ENCODE measurements around the gene ITPR1. TPM values are rescaled to one million over a fixed set of nuclear protein-coding genes. Genes with fewer than 3 reads are reported as not detected.

The ITPR1 gene
- total RNA-seq, 3 donors from 2014 or later: 59.0 to 92.3 (median 88.9) TPM

DNA sequence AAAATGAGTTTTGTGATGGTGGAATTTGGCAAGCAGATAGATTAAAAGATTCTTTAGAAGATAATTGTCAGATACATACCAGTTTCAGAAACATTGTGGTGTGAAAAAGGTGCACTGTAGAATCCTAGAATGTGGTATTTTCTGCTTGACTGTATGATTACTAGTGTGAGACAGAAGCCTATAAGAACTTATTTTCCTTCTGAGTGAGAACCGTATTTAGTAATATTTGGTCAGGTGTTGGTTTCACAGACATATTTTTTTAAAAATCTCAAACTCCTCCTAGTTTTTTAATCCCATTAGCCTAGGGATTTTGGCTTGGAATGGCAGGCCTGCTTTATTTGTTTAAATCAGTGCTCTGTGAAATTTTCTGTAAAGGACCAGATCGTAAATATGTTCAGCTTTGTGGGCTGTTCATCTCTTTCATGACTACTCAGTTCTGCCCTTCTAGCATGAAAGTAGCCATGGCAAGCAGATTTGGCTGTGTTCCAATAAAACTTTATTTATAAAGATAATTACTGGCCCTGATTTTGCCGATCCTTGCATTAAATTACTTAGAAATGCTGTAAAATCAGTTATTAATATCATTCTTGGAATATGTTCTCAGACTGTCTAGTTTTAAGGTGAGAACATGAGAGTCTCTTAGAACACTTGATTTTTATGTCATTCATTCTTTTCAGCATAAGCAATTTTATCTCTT lies 205.1 kb downstream of the ITPR1 start:
- ATAC-seq: no peak
- no peaks in the 10 kb centered on the region for H3K27me3 Mint-ChIP-seq (ENCODE audit: low read depth)
- peaks cover 50% of the 10 kb centered on the region for H3K36me3 Mint-ChIP-seq (ENCODE audit: insufficient read depth)
- DNase-seq: no peak
- H3K9me3 Mint-ChIP-seq: no peaks in the 10 kb centered on the region
- no peaks in the 10 kb centered on the region for H3K4me1 Mint-ChIP-seq (ENCODE audit: low read depth)
- no peak overlapping the region for H3K4me3 Mint-ChIP-seq

DNA sequence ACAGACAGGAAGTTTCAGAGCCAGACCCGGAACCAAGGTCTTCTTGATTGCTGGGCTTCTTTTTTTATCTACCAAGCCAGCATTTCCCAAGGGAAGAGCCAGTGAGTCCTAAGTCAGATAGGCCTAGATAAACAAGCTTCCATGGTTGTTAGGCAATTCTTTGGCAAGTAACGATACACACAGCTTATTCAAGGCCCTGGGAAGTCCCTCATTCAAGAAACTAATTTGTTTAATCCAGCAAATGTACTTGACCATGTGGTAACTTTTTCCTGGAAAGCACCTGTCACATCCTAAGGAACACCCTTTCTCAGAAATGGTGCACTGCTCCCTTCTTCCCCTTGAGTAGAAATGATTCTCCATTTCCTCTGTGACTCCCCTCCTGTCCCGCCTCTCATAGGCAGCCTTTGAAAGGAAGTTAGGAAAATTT lies 209.9 kb downstream of the ITPR1 start:
- Mint-ChIP-seq H3K36me3 (ENCODE audit: insufficient read depth) (peaks cover 56% of the 10 kb centered on the region), H3K27me3 (ENCODE audit: low read depth) (no peaks in the 10 kb centered on the region), H3K9me3 (no peaks in the 10 kb centered on the region), H3K4me3 (no peak overlapping the region), H3K4me1 (ENCODE audit: low read depth) (no peaks in the 10 kb centered on the region)
- DNase-seq: no peak
- no peak for ATAC-seq

DNA sequence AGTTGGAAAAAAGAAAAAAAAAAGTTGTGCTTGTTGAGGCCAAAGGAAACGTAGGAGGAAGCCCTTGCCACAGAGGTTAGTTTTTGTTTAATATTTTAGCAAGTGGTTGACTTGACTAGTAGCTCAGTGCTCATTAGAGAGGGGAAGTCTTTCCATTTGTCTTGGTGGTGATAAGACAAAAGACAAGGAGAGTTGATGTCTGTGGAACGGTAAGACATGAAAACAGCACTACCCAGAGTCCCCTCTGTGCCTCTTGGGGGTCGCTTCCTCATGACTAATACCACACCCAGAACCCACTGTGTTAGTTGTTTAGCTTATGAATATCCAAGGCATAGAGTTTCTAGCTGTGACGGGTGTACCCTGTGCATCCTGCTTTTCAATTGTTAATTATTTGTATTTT lies 211.4 kb downstream of the ITPR1 start:
- Mint-ChIP-seq H3K4me3 (no peak overlapping the region), H3K27me3 (ENCODE audit: low read depth) (no peaks in the 10 kb centered on the region), H3K9me3 (no peaks in the 10 kb centered on the region), H3K36me3 (ENCODE audit: insufficient read depth) (peaks cover 53% of the 10 kb centered on the region), H3K4me1 (ENCODE audit: low read depth) (no peaks in the 10 kb centered on the region)
- DNase-seq (no peak), ATAC-seq (no peak)

DNA sequence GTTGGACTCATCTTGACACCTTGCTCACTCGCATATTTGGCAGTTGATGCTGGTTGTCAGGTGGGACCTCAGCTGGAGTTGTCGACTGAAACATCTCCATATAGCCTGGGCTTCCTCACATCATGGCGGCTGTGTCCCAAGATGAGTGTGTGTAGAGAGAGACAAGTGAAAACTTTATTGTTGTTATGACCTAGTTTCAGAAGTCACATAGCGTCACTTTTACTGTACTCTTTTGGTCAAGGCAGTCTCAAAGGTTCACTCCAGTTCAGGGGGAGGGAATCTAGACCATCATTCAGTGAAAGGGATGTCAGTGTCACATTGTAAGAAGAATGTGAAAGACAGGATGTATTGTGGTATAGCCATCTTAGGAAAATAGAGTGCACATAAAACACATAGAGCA lies 214.2 kb downstream of the ITPR1 start:
- H3K36me3 Mint-ChIP-seq (ENCODE audit: insufficient read depth): peaks cover 50% of the 10 kb centered on the region
- H3K27me3 Mint-ChIP-seq (ENCODE audit: low read depth): no peaks in the 10 kb centered on the region

DNA sequence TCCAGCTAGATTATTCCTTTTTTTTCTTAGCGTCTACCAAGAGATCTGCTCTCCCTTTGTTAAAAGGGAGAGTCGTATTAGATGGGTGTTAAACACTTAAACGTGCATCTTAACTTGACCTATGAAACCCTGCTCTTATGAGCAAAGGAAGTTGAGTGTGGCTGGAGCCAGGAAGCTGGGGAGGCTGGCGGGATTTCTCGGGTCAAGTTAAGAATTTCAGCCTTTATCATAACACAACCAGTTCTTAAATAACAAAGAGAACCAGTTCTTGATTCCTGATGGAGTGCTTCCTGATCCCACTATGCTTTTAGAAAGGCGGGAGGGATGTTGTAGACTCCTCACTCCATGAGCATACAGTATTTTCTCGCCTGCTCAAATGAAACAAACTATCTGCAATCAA lies 215.1 kb downstream of the ITPR1 start:
- Mint-ChIP-seq H3K36me3 (ENCODE audit: insufficient read depth) (peaks cover 47% of the 10 kb centered on the region), H3K27me3 (ENCODE audit: low read depth) (no peaks in the 10 kb centered on the region), H3K4me3 (no peak overlapping the region), H3K4me1 (ENCODE audit: low read depth) (no peaks in the 10 kb centered on the region), H3K9me3 (no peaks in the 10 kb centered on the region)
- ATAC-seq (no peak), DNase-seq (no peak)

More for the DNA sequence above, 214.2 kb downstream of the ITPR1 start:
- no peaks in the 10 kb centered on the region for H3K4me1 Mint-ChIP-seq (ENCODE audit: low read depth)
- no peak overlapping the region for H3K4me3 Mint-ChIP-seq
- DNase-seq (no peak), ATAC-seq (no peak)
- no peaks in the 10 kb centered on the region for H3K9me3 Mint-ChIP-seq

DNA sequence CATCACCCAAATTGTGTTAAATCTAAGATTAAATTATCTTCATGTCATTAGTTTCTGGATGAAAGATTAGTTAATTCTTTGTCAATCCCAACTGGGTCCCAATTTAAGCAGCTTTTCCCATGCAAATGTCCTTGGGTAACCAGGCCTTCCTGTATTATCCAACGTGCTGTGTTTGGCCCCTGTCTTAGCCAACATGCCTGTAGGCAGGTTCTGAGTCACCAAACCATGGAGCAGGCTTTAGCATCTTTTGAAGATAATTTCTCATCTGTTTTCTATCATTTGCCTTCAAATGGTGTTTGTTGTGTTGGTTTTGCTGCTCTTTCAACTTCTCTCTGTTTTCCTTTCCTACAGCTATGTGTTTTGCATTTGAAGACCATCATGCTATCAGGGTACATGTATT lies 216.2 kb downstream of the ITPR1 start:
- H3K36me3 Mint-ChIP-seq (ENCODE audit: insufficient read depth): peaks cover 50% of the 10 kb centered on the region
- no peaks in the 10 kb centered on the region for H3K4me1 Mint-ChIP-seq (ENCODE audit: low read depth)
- no peaks in the 10 kb centered on the region for H3K9me3 Mint-ChIP-seq

DNA sequence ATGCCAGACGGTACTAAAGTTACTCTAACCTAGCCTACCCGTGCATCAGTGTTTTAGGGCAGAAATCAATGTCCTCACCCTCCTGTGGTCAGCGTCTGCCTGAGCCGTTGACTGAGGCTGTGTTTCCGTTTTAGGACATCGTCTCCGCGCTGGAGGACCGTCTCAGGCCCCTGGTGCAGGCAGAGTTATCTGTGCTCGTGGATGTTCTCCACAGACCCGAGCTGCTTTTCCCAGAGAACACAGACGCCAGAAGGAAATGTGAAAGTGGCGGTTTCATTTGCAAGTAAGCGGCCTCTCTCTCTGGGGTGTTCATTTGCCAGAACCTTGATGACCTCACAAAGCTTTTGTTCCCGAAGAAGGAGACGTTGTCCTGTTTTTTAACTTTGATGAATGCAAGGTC lies 217.0 kb downstream of the ITPR1 start:
- H3K9me3 Mint-ChIP-seq: no peaks in the 10 kb centered on the region
- H3K4me3 Mint-ChIP-seq: no peak overlapping the region
- no peaks in the 10 kb centered on the region for H3K4me1 Mint-ChIP-seq (ENCODE audit: low read depth)
- DNase-seq: no peak
- H3K27me3 Mint-ChIP-seq (ENCODE audit: low read depth): no peaks in the 10 kb centered on the region
- no peak for ATAC-seq
- H3K36me3 Mint-ChIP-seq (ENCODE audit: insufficient read depth): peaks cover 52% of the 10 kb centered on the region

More for the DNA sequence above, 216.2 kb downstream of the ITPR1 start:
- ATAC-seq: no peak
- Mint-ChIP-seq H3K27me3 (ENCODE audit: low read depth) (no peaks in the 10 kb centered on the region), H3K4me3 (no peak overlapping the region)
- DNase-seq: no peak

DNA sequence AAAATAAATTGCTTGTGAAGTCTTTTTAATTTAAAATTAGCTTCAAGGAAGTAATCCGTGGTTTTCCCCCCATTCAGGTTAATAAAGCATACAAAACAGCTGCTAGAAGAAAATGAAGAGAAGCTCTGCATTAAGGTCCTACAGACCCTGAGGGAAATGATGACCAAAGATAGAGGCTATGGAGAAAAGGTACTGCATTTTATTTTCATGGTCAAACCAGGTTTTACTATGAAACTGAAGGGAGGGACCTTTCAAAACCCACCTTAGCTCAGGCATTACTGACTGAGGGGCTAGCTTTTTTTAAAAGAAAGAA lies 218.5 kb downstream of the ITPR1 start:
- Mint-ChIP-seq H3K4me1 (ENCODE audit: low read depth) (no peaks in the 10 kb centered on the region), H3K4me3 (no peak overlapping the region), H3K9me3 (no peaks in the 10 kb centered on the region), H3K27me3 (ENCODE audit: low read depth) (no peaks in the 10 kb centered on the region), H3K36me3 (ENCODE audit: insufficient read depth) (peaks cover 40% of the 10 kb centered on the region)
- DNase-seq: no peak
- no peak for ATAC-seq

DNA sequence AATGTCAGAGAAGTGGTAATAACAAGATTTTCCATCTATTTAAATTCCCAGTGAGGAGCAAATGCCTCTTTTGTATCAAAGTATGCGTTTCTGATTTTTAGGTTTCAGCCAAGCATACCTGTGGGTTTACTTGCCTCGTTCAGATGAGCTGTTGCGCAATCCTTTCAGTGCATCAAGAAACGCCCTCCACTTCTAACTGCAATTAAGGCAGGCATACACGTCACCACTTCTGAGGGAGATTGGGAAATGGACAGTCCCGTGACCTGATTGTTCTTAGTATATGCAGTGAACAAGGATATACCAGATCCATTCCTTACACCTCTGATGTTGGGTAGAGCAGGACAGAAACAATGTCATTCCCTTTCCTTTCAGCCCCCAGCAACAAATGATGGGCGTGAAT lies 219.0 kb downstream of the ITPR1 start:
- DNase-seq (no peak), ATAC-seq (no peak)
- H3K36me3 Mint-ChIP-seq (ENCODE audit: insufficient read depth): peaks cover 36% of the 10 kb centered on the region
- no peaks in the 10 kb centered on the region for H3K9me3 Mint-ChIP-seq
- H3K27me3 Mint-ChIP-seq (ENCODE audit: low read depth): no peaks in the 10 kb centered on the region
- H3K4me3 Mint-ChIP-seq: no peak overlapping the region
- no peaks in the 10 kb centered on the region for H3K4me1 Mint-ChIP-seq (ENCODE audit: low read depth)

DNA sequence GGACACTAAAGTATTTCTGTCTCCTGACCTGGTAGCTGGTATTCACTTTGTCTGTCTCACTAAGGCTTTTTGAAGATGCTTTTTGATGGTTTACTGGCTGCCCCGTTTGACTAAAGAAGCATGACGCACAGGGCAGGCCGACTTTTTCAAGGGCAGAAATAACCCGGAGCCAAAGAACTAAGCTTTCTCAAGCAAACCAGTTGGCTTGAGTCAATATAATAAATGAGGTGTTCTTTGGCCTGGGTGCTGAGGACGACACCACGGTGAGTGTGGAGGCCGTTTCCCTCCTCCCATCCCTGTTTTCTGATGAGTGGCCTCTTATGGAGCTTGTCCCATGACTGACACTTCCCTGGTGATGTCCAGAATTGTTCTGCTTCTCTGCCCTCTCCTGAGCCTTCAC lies 220.9 kb downstream of the ITPR1 start:
- DNase-seq (no peak), ATAC-seq (no peak)
- Mint-ChIP-seq H3K4me3 (no peak overlapping the region), H3K36me3 (ENCODE audit: insufficient read depth) (peaks cover 36% of the 10 kb centered on the region), H3K4me1 (ENCODE audit: low read depth) (no peaks in the 10 kb centered on the region), H3K9me3 (no peaks in the 10 kb centered on the region), H3K27me3 (ENCODE audit: low read depth) (no peaks in the 10 kb centered on the region)

DNA sequence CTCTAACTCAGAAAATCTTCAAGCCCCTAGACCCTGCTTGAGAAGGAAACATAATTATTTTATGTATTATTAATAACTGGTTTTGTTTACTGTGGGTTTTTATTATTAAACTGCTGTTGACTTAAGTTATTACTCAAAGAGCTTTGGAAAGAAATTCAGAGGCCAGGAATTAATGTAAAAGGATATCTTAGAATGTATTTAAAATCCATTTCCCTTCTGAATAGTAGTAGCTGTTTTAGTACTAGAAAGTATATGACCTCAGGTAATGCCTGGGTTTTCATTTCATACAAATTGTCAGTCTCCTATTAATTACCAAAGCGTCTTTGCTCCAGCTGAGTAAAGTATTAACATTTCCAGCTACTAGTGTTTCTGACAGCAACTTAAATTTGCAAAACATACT lies 223.1 kb downstream of the ITPR1 start:
- H3K27me3 Mint-ChIP-seq (ENCODE audit: low read depth): no peaks in the 10 kb centered on the region
- no peak for DNase-seq
- H3K36me3 Mint-ChIP-seq (ENCODE audit: insufficient read depth): peaks cover 36% of the 10 kb centered on the region
- no peak for ATAC-seq
- H3K4me1 Mint-ChIP-seq (ENCODE audit: low read depth): peaks cover 8% of the 10 kb centered on the region
- H3K9me3 Mint-ChIP-seq: no peaks in the 10 kb centered on the region
- no peak overlapping the region for H3K4me3 Mint-ChIP-seq

DNA sequence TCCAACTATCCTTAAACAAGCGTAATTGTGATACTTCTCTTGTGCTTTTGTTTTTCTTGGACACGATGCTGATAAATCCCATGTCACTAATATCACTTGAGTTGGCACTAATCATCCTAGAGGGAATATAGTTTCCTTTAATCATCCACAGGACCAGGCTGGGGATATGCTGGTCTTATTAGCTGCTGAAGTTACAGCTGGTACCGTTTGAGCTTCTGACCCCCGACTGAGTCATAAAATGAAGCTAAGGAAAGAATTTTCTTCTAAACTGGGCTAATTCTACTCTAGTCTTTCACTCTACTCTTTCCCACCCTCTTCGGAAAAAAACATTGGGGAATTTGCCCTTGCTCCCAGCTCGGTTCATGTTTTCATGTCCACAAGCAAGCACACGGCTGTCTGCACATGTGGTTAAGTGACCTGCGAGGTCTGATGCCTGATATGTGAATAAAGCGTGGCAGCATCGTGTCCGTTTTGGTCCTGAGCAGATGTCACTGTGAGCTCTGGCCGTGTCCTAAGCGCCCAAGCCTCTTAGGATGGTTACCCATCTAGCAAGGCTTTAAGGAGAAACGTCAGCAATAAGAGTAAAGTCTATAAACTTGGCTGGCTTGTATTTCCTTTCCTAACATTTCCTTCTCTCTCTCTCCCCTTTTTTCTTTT lies 223.7 kb downstream of the ITPR1 start:
- no peak overlapping the region for H3K4me3 Mint-ChIP-seq
- peaks cover 13% of the 10 kb centered on the region for H3K4me1 Mint-ChIP-seq (ENCODE audit: low read depth)
- no peak for DNase-seq
- no peaks in the 10 kb centered on the region for H3K27me3 Mint-ChIP-seq (ENCODE audit: low read depth)
- no peaks in the 10 kb centered on the region for H3K9me3 Mint-ChIP-seq
- no peak for ATAC-seq
- peaks cover 34% of the 10 kb centered on the region for H3K36me3 Mint-ChIP-seq (ENCODE audit: insufficient read depth)

DNA sequence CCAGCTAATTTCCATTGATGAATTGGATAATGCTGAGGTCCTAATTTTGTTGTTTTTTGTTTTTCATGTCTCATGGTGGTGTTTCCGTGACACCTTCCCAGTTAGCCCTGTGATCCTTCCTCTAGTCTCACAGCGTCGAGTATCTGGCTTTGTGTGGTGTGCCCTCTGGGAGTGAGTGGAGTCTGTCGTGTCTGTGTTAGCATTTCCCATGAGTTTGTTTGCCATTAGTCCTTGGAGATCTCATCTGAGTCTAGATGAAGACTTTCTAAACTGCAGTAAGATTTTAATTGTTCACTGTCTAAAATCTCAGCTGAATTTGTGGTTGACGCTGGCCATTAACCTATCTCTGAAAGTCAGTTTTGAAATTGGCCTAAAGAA lies 224.2 kb downstream of the ITPR1 start:
- peaks cover 32% of the 10 kb centered on the region for H3K36me3 Mint-ChIP-seq (ENCODE audit: insufficient read depth)
- no peak for DNase-seq
- no peak overlapping the region for H3K4me3 Mint-ChIP-seq
- ATAC-seq: no peak
- H3K9me3 Mint-ChIP-seq: no peaks in the 10 kb centered on the region
- H3K27me3 Mint-ChIP-seq (ENCODE audit: low read depth): no peaks in the 10 kb centered on the region
- H3K4me1 Mint-ChIP-seq (ENCODE audit: low read depth): peaks cover 17% of the 10 kb centered on the region

DNA sequence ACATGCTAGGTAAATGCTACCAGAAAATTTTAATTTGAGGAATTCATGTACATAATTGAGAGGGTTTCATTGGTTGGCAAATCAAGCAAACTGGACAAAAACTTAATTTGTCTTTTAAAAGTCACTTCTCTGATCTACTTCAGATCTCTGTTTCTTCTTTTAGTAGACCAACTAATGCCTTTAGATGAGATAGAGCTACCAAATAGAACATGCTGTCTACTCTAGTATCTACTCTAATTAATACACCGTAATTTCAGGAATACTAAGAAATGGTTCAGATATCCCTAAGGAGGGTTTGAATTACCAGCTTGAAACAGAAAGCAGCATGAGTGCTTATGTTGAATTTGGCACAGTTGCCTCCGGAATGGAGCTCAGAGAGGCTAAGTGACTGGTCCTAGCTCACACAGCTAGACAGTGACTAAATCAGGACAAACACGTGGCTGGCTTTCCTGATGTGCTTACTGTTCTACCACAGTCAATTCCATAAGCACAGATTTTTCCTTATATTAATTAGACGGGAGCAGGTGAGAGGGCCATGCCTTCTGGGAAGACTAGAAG lies 225.1 kb downstream of the ITPR1 start:
- no peaks in the 10 kb centered on the region for H3K9me3 Mint-ChIP-seq
- peaks cover 30% of the 10 kb centered on the region for H3K36me3 Mint-ChIP-seq (ENCODE audit: insufficient read depth)
- H3K4me3 Mint-ChIP-seq: no peak overlapping the region
- peaks cover 17% of the 10 kb centered on the region for H3K4me1 Mint-ChIP-seq (ENCODE audit: low read depth)
- no peak for DNase-seq
- no peaks in the 10 kb centered on the region for H3K27me3 Mint-ChIP-seq (ENCODE audit: low read depth)
- no peak for ATAC-seq

DNA sequence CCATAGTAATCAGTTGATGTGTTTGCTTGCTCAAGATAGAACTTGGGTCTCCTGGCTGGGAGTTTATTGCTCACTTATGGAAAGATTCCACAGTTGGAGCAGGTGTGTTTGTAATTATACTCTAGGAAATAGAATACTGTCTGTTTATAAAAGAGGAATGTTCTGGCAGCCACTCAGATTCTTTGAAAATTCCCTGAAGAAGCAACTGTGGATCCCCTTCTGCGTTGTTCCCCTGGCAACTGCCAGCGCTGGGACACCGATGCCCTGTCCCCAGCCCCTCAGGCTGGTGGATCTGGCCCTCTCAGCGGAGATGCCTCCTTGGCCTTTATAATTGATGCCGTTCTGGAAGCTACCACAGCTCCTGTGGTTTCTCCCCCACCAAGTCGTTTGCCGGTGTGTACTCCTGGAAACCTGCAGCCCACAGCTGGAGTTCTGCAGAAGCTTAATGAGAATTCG lies 225.9 kb downstream of the ITPR1 start:
- DNase-seq (no peak), ATAC-seq (no peak)
- H3K36me3 Mint-ChIP-seq (ENCODE audit: insufficient read depth): peaks cover 23% of the 10 kb centered on the region
- no peak overlapping the region for H3K4me3 Mint-ChIP-seq
- H3K9me3 Mint-ChIP-seq: no peaks in the 10 kb centered on the region
- H3K4me1 Mint-ChIP-seq (ENCODE audit: low read depth): peaks cover 17% of the 10 kb centered on the region
- no peaks in the 10 kb centered on the region for H3K27me3 Mint-ChIP-seq (ENCODE audit: low read depth)

All from activated T-cell treated with anti-CD3 and anti-CD28 coated beads, Interleukin-2, amount 50 U/mL, for 4 hours (primary cell).